GM06990 (cell line): ENCODE results near the gene MPPED1.

Source experiments
- DNase-seq: peaks from one replicate; pipeline ENCODE4 v3.0.0-alpha.2; 2011; ENCODE audit not compliant: insufficient read length; ENCODE audit errors: extremely low read depth
- H3K27me3 ChIP-seq: replicated peaks from 2 replicates; pipeline ENCODE4 v1.6.0; 2011; ENCODE audit warnings: low read length; ENCODE audit not compliant: control insufficient read depth, insufficient read depth
- H3K36me3 ChIP-seq: 2 replicates; pipeline ENCODE4 v1.5.1; 2011; ENCODE audit warnings: low read length; ENCODE audit not compliant: control insufficient read depth, insufficient read depth
- H3K4me3 ChIP-seq: replicated peaks from 2 replicates; pipeline ENCODE4 v1.5.1; 2011; ENCODE audit warnings: low read depth, mild to moderate bottlenecking, control low read depth, low read length
- CTCF ChIP-seq: IDR thresholded peaks from 2 replicates; pipeline ENCODE4 v1.5.1; 2011; ENCODE audit warnings: low read length, control low read depth, mild to moderate bottlenecking, inconsistent platforms; ENCODE audit not compliant: insufficient read depth, poor library complexity, severe bottlenecking

Gene MPPED1

DNA sequence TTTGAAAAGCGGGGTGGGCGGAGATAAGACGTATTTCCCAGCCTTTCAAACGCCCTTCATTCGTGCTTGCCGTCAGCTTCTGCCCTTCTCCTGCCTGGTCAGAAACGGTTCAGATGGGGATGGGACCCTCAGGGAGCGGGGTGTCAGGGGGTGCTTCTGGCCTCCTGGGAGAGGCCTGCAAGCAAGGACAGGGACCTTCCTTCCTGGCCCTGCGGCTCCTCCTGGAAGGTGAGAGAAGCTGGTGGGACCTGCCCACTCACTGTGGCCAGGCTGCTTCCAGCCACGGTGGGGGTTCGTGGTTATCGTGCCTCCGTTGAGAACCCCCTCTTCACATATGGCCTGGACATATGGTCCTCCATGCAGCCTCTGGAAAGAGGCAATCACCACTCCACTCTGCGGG, 104.6 kb downstream of the MPPED1 start:
- Histone ChIP-seq H3K36me3 (no peaks in the 10 kb centered on the region), H3K4me3 (no peak overlapping the region), H3K27me3 (no peaks in the 10 kb centered on the region)
- DNase-seq = no peak
- no peak for TF ChIP-seq CTCF

GRCh38 chr22:43516996-43517635, 105.3 kb downstream of the MPPED1 start:
- no peak for DNase-seq
- H3K27me3 ChIP-seq = no peaks in the 10 kb centered on the region
- H3K36me3 ChIP-seq = no peaks in the 10 kb centered on the region
- no peak overlapping the region for H3K4me3 ChIP-seq
- TF ChIP-seq CTCF = no peak

- peak; percentile 25 for DNase-seq
- no peak overlapping the region for H3K4me3 ChIP-seq
- no peak for TF ChIP-seq CTCF
- no peaks in the 10 kb centered on the region for H3K36me3 ChIP-seq
- no peaks in the 10 kb centered on the region for H3K27me3 ChIP-seq
Measured at GRCh38 chr22:43520632-43521039, 108.8 kb downstream of the MPPED1 start.

DNA sequence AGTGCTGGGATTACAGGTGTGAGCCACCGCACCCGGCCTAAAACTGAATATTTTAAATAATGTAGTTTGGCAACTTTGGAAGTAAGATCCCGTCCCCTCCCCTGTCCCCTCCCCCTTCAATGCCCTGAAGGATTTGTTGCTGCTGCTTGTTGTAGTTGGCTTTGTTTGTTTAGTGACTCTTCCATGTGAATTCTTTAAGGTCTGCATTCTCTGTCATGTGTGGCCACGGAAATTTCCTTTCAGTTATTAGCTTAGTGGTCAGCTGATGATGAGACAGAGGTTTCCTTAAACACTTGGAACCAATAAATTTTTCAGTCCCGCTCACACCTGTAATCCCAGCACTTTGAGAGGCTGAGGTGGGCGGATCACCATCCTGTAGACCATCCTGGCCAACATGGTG, 109.9 kb downstream of the MPPED1 start:
- H3K4me3 ChIP-seq = no peak overlapping the region
- no peaks in the 10 kb centered on the region for H3K27me3 ChIP-seq
- no peaks in the 10 kb centered on the region for H3K36me3 ChIP-seq
- DNase-seq = no peak
- no peak for TF ChIP-seq CTCF

DNA sequence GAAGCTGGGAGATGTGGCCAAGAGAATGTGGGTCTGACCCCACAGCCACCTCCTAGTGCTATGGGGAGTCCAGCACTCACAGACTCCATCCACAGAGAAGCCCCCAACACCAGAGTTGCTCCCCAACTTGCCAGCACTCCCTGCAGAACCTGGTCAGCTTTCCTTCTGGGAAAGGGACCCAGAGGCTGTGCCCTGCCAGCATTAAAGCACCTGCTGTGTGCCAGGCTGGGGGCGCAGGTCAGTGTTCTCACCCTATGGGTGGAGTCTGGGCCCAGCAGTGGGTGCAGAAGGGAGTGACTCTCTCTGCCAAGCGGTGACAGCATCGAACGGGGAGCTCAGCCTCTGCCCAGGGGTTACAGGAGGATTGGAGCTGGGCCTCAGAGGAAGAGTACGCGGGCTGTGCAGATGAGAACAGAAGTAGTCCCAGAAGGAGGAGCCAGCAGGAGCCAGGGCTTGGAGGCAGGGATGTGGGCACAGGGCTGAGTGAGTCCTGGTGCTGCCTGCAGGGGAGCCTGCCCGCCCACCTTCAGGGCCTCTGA, 114.4 kb downstream of the MPPED1 start:
- no peak for TF ChIP-seq CTCF
- no peak overlapping the region for H3K4me3 ChIP-seq
- no peak for DNase-seq
- H3K27me3 ChIP-seq = no peaks in the 10 kb centered on the region; the same call in 1 of the 2 replicates
- H3K36me3 ChIP-seq = no peaks in the 10 kb centered on the region

GRCh38 chr22:43526946-43527345, 115.1 kb downstream of the MPPED1 start:
- Histone ChIP-seq H3K27me3 (no peaks in the 10 kb centered on the region; the same call in 1 of the 2 replicates), H3K4me3 (no peak overlapping the region), H3K36me3 (no peaks in the 10 kb centered on the region)
- TF ChIP-seq CTCF = no peak
- no peak for DNase-seq
